Mammary epithelial cell (primary cell): Measurements from ENCODE around the gene COL23A1.

Experiments used
- CTCF ChIP-seq, 2 donors: IDR thresholded peaks in 1 of 2; conservative IDR thresholded peaks in 1 of 2; 2 replicates each; pipeline ENCODE4 v1.5.1; 2011 to 2012; ENCODE audit warnings: inconsistent platforms in 2 of 2, low read length in 2 of 2, mild to moderate bottlenecking in 2 of 2, control low read depth in 1 of 2, low read depth in 1 of 2; ENCODE audit not compliant: insufficient read depth in 1 of 2; ENCODE audit errors: extremely low read depth in 1 of 2
- EZH2 ChIP-seq: IDR thresholded peaks from 2 replicates; pipeline ENCODE4 v1.6.1; 2012; ENCODE audit warnings: low read length, inconsistent platforms, borderline replicate concordance

DNA sequence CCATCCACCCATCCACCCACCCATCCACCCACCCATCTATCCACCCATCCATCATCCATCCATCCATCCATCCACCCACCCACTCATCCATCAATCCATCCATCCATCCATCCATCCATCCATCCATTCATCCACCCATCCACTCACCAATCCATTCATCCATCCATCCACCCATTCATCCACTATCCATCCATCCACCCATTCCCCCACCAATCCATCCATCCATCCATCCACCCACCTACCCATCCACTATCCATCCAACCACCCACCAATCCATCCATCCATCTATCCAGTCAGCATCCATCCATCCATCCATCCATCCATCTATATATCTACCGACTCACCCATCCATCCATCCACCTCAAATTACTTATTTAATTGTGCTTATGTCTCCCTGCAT is 320.7 kb downstream of the COL23A1 start:
- no peak for TF ChIP-seq CTCF (conservative IDR thresholded peaks at IDR 0.05 in 1 of 2, IDR thresholded peaks at IDR 0.05 in 1 of 2; ENCODE audit: extremely low read depth in 1 of 2, insufficient read depth in 1 of 2, low read depth in 1 of 2, low read length in 2 of 2)
- TF ChIP-seq EZH2 = no peak
